ENCODE data around the gene LRRC37B.
"Not testable (repeated sequence)": the region's sequence is repeated elsewhere in the genome, so short reads cannot be mapped to it uniquely, and the experiment has no call there.

- TF ChIP-seq CTCF, EP300, POLR2AphosphoS5 (IDR thresholded peaks at IDR 0.05): not testable (repeated sequence)
Measured at GRCh38 chr17:32057460-32058105, 50.4 kb downstream of the LRRC37B start.
